ENCODE measurements around the gene TLX2. TPM values are rescaled to one million over a fixed set of nuclear protein-coding genes. Genes with fewer than 3 reads are reported as not detected.

Gene TLX2
- total and polyA plus RNA-seq, 7 donors: 1.0 to 2.5 (median 1.6) TPM; not detected in 2

GRCh38 chr2:74551942-74552913 is 38.0 kb downstream of the TLX2 start:
- TF ChIP-seq POLR2AphosphoS5 (IDR thresholded peaks at IDR 0.05) (no peak), CTCF (IDR thresholded peaks at IDR 0.05) (no peak), POLR2A (IDR thresholded peaks at IDR 0.05) (no peak), EP300 (IDR thresholded peaks at IDR 0.05) (no peak)
- DNase-seq: no peak
- no peaks in the 10 kb centered on the region for H3K36me3 ChIP-seq
- intact Hi-C loops (cut with DNase I): no loop called here
- no peaks in the 10 kb centered on the region for H3K9me3 ChIP-seq
- H3K4me1 ChIP-seq: peaks cover 0 to 37% (median 26%) of the 10 kb centered on the region in 4 donors
- H3K27me3 ChIP-seq: no peaks in the 10 kb centered on the region
- 75 to 90% methylated on average over 21 of the region's 21 CpGs for WGBS, 2 donors
- peak overlapping the region in 2 of 4 donors; percentile 66 to 71 for H3K4me3 ChIP-seq
- peak overlapping the region; percentile 88 to 92 (median 89) for H3K27ac ChIP-seq

DNA sequence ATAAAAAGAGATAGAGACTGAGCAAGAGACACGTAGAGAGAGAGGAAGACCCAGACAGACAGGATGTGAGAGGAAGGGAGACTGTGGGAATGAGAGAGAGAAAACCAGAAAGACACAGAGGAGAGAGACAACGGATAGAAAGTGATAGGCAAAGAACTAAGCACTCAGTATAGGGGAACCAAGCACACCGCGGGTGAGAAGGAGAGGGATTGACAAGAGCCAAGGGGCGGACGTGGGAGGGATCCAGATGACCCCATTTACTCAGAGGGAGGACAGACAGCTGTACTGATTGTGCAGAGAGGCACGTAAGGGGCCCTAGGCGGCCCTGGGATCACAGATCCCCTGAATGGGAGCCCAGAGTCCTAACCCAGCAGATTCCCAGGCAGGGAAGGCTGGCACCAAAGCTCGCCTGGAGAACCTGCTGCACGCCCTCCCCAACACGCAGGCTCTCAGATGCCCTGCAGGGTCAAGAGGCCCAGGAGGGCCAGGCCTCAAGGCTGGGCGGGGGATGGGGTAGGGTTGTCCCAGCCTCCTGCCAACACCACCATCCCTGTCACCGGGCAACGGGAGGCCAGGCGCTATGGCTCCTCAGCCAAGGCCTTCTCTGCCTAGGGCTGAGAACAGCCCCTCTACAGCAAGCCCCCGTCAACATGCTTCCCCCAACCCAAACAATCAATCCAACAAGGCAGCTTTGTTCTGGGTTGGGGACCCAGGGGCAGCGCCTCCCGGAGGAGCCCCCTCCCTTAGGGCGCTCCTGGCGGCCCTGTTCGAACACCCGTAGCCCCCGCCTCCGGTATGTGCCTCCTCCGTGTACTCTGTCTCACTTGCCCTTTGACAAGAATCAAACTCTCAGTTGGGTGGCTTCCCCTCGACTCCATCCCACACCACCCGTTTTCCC is 38.9 kb downstream of the TLX2 start:
- Histone ChIP-seq H3K9me3 (no peaks in the 10 kb centered on the region), H3K36me3 (no peaks in the 10 kb centered on the region), H3K27ac (peak overlapping the region; percentile 88 to 92 (median 89)), H3K4me1 (peaks cover 0 to 35% (median 26%) of the 10 kb centered on the region in 4 donors), H3K4me3 (peak overlapping the region; percentile 57 to 79 (median 68)), H3K27me3 (no peaks in the 10 kb centered on the region)
- intact Hi-C loops (cut with DNase I): no loop called here
- TF ChIP-seq POLR2A (IDR thresholded peaks at IDR 0.05): no peak
- no peak for TF ChIP-seq EP300 (IDR thresholded peaks at IDR 0.05)
- TF ChIP-seq CTCF (IDR thresholded peaks at IDR 0.05): no peak
- no peak for TF ChIP-seq POLR2AphosphoS5 (IDR thresholded peaks at IDR 0.05)
- DNase-seq: peak; percentile 75
- WGBS, 2 donors: 74% methylated on average over 27 of the region's 27 CpGs

- Histone ChIP-seq H3K9me3 (no peaks in the 10 kb centered on the region), H3K27me3 (no peaks in the 10 kb centered on the region), H3K4me1 (peaks cover 0 to 27% (median 22%) of the 10 kb centered on the region in 4 donors), H3K4me3 (peak within 1 kb of the TSS; percentile 57 to 79 (median 68)), H3K36me3 (no peaks in the 10 kb centered on the region), H3K27ac (peak within 1 kb of the TSS; percentile 88 to 92 (median 89))
- TF ChIP-seq EP300 (IDR thresholded peaks at IDR 0.05) (peak in 1 of 4 donors; percentile 37), CTCF (IDR thresholded peaks at IDR 0.05) (no peak), POLR2AphosphoS5 (IDR thresholded peaks at IDR 0.05) (peak; percentile 20 to 74 (median 49)), POLR2A (IDR thresholded peaks at IDR 0.05) (peak in 1 of 2 donors; percentile 31)
- WGBS, 2 donors: 1 to 2% methylated on average over 73 of the region's 73 CpGs
- intact Hi-C loops (cut with DNase I): loop anchor here (1.0 to 2.0 kb wide), 4 partner anchors 25 to 71 kb away; partner anchors contain the start of genes AUP1, CCDC142, HTRA2 and PCGF1
- DNase-seq: peak; percentile 94
These were observed 39.9 kb downstream of the TLX2 start, which contains the start of the genes DOK1 and LOXL3 for GRCh38 chr2:74553892-74554819. Gene DOK1, plus strand, starts transcription at chr2:74554720. Its CDS starts 35 bp downstream, at chr2:74554755. Gene LOXL3, minus strand, starts transcription at chr2:74553942. Its CDS starts 1,308 bp downstream, at chr2:74552634.

Data from sigmoid colon (tissue), 7 donors.